Transverse colon (tissue), 4 donors: Measurements from ENCODE around the gene JARID2.

ENCODE experiments used
- POLR2A ChIP-seq: fragments of 450-650 bp; IDR thresholded peaks from one replicate; pipeline ENCODE4 v1.6.1; 2016; ENCODE audit warnings: antibody characterized with exemption, mild to moderate bottlenecking, moderate library complexity
- POLR2AphosphoS5 ChIP-seq, 3 donors: sonication (generic); formaldehyde crosslinking; IDR thresholded peaks; one replicate each; pipeline ENCODE4 v1.6.1; 2016; ENCODE audit warnings: antibody characterized with exemption in 3 of 3
- TF ChIP-seq, protein P1 (sequence below), 5 experiments: fragments of 200-600 bp in 3 of 5; fragments of 450-650 bp in 2 of 5; sonication (generic) in 3 of 5; IDR thresholded peaks; 1 replicate in 2 of 5; 2 replicates in 3 of 5; pipeline ENCODE4 v1.5.1; 2016 to 2017; ENCODE audit warnings: antibody characterized with exemption in 5 of 5, inconsistent platforms in 3 of 5, mild to moderate bottlenecking in 2 of 5, moderate library complexity in 1 of 5

DNA sequence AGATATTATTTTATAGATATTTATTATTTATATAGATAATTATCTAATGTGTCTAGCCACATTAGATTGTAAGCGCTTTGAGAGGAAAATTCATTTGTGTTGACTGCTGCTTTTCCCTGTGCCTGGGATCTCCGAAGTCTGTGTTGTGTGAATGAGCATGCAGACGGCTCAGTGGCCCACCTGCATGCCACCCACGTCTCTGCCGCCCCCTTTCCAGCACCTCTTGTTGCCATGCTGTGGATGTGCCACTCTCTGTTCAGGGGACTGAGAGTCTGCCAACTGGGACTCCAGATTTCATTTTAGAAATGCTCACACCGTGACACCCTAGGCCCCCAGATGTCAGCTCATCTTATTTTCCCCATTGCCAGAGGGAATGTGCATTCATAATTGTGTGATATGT lies 139.7 kb downstream of the JARID2 start:
- TF ChIP-seq POLR2A (no peak), POLR2AphosphoS5 (IDR thresholded peaks at IDR 0.05) (no peak)
- TF ChIP-seq, protein P1, sequence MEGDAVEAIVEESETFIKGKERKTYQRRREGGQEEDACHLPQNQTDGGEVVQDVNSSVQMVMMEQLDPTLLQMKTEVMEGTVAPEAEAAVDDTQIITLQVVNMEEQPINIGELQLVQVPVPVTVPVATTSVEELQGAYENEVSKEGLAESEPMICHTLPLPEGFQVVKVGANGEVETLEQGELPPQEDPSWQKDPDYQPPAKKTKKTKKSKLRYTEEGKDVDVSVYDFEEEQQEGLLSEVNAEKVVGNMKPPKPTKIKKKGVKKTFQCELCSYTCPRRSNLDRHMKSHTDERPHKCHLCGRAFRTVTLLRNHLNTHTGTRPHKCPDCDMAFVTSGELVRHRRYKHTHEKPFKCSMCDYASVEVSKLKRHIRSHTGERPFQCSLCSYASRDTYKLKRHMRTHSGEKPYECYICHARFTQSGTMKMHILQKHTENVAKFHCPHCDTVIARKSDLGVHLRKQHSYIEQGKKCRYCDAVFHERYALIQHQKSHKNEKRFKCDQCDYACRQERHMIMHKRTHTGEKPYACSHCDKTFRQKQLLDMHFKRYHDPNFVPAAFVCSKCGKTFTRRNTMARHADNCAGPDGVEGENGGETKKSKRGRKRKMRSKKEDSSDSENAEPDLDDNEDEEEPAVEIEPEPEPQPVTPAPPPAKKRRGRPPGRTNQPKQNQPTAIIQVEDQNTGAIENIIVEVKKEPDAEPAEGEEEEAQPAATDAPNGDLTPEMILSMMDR (IDR thresholded peaks at IDR 0.05) = no peak
